OCI-LY1 (cell line): ENCODE results near the gene CMIP.

ENCODE experiments used
- EZH2 ChIP-seq: fragments of 200-600 bp; sonication (generic), shearing (Covaris generic); IDR thresholded peaks from 2 replicates; pipeline ENCODE4 v1.8.0; 2017; ENCODE audit warnings: borderline replicate concordance, mixed run types, mild to moderate bottlenecking, antibody characterized with exemption, low read length, moderate library complexity, mixed read lengths
- TF ChIP-seq, protein P1 (sequence below): fragments of 200-600 bp; sonication (generic), shearing (Covaris generic); IDR thresholded peaks from 2 replicates; pipeline ENCODE4 v1.5.1; 2017; ENCODE audit warnings: mild to moderate bottlenecking, antibody characterized with exemption, low read length, moderate library complexity, mixed read lengths

GRCh38 chr16:81745704-81746558 is 301.3 kb downstream of the CMIP start:
- TF ChIP-seq, protein P1, sequence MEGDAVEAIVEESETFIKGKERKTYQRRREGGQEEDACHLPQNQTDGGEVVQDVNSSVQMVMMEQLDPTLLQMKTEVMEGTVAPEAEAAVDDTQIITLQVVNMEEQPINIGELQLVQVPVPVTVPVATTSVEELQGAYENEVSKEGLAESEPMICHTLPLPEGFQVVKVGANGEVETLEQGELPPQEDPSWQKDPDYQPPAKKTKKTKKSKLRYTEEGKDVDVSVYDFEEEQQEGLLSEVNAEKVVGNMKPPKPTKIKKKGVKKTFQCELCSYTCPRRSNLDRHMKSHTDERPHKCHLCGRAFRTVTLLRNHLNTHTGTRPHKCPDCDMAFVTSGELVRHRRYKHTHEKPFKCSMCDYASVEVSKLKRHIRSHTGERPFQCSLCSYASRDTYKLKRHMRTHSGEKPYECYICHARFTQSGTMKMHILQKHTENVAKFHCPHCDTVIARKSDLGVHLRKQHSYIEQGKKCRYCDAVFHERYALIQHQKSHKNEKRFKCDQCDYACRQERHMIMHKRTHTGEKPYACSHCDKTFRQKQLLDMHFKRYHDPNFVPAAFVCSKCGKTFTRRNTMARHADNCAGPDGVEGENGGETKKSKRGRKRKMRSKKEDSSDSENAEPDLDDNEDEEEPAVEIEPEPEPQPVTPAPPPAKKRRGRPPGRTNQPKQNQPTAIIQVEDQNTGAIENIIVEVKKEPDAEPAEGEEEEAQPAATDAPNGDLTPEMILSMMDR, result peak; percentile 22; the same call in 1 of the 2 replicates
- TF ChIP-seq EZH2, result no peak
